Rectal smooth muscle tissue (tissue), 1 donor: Measurements from ENCODE around the gene PKHD1.

Source experiments
- H3K27ac ChIP-seq: one replicate; pipeline ENCODE4 v1.7.0; 2013; ENCODE audit warnings: low read depth, low read length, inconsistent platforms
- H3K27me3 ChIP-seq: one replicate; pipeline ENCODE4 v1.7.0; 2013; ENCODE audit warnings: low read length; ENCODE audit not compliant: control insufficient read depth, insufficient read depth
- H3K36me3 ChIP-seq: one replicate; pipeline ENCODE4 v1.7.0; 2013; ENCODE audit warnings: low read length; ENCODE audit not compliant: control insufficient read depth, insufficient read depth
- H3K4me1 ChIP-seq: one replicate; pipeline ENCODE4 v1.7.0; 2013; ENCODE audit warnings: low read length; ENCODE audit not compliant: control insufficient read depth, insufficient read depth
- H3K4me3 ChIP-seq: one replicate; pipeline ENCODE4 v1.7.0; 2013; ENCODE audit warnings: low read length
- H3K9ac ChIP-seq: one replicate; pipeline ENCODE4 v1.7.0; 2013; ENCODE audit warnings: low read length

PKHD1 gene

DNA sequence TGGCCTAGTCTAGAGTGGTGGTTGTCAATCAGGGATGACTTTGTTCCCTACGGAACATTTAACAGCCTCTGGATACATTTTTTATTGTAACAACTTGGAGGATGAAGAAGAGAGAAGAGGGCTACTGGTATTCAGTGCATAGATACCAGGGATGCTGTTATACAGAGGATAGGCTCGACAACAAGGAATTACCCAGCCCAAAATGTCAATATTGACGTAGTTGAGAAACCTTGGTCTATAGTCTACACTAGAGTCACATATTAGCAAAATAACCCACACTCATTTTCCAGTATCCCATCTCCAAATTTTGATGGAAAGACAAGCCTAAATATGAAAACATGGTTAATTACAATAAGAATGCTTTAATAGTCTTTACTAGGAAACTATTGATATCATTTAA, 195.1 kb downstream of the PKHD1 start:
- H3K27ac ChIP-seq, result no peak overlapping the region
- no peaks in the 10 kb centered on the region for H3K27me3 ChIP-seq
- H3K36me3 ChIP-seq, result no peaks in the 10 kb centered on the region
- no peaks in the 10 kb centered on the region for H3K4me1 ChIP-seq
- no peak overlapping the region for H3K9ac ChIP-seq
- H3K4me3 ChIP-seq, result no peak overlapping the region

DNA sequence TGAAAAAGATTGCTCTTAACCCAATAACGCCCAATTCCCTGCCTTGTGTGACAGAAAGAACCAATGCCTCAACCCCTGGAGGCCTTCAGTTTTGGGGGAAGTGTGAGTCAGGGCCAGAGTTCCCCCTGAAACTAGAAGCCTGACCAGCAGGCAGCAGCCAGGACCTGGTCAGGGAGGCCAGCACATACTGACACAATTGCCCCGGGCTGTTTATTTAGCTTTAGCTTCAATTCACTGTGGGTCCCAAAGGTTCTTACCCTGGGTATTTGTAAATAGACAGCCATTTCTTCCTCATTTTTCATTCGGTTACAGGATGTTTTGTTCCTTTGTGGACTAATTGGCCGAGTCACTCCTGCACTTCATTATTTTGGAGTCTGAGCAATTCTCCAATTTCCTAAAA, 195.6 kb downstream of the PKHD1 start:
- no peak overlapping the region for H3K27ac ChIP-seq
- H3K27me3 ChIP-seq, result no peaks in the 10 kb centered on the region
- no peak overlapping the region for H3K4me3 ChIP-seq
- H3K4me1 ChIP-seq, result no peaks in the 10 kb centered on the region
- no peak overlapping the region for H3K9ac ChIP-seq
- no peaks in the 10 kb centered on the region for H3K36me3 ChIP-seq

DNA sequence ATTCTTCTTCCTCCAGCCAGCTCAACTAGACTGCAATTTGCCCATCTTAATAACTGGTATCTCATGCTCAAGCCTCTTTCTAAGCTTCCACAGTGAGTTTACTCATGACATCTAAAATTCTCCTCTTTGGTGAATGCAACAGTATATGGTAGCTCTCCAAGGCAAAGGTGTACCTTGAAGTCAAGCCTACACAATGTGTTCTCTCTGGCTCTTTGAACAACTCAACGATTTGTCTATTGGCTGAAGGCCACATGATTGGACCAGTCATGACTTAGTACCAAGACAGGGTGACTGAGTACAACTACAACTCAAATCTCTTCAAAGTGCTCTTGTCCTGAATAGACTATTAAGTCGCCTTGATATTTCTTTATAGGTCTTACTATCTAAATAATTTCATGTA, 199.6 kb downstream of the PKHD1 start:
- Histone ChIP-seq H3K9ac (no peak overlapping the region), H3K4me1 (no peaks in the 10 kb centered on the region), H3K27ac (no peak overlapping the region)

DNA sequence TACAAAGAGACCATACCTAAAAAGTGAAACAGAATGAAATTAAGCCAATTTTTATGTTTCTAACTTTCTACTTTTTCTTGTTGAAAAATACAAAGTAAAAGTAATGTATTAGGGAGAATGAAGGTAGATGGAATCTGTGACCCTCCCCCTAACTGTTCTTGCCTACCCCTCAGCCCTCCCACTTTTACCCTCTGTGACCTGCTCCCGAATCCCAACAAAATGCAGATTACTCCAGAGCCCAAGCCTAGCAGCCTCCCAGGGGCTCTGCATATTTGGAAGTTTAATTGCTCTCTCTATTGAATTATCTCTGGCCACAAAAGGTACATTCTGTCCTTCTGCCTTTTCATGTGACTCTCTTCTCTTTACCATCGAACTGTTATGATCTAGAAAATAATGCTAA, 201.5 kb downstream of the PKHD1 start:
- no peaks in the 10 kb centered on the region for H3K36me3 ChIP-seq
- no peaks in the 10 kb centered on the region for H3K4me1 ChIP-seq
- H3K27me3 ChIP-seq, result no peaks in the 10 kb centered on the region
- no peak overlapping the region for H3K27ac ChIP-seq
- no peak overlapping the region for H3K9ac ChIP-seq
- H3K4me3 ChIP-seq, result no peak overlapping the region

More for the DNA sequence above, 199.6 kb downstream of the PKHD1 start:
- Histone ChIP-seq H3K27me3 (no peaks in the 10 kb centered on the region), H3K36me3 (no peaks in the 10 kb centered on the region), H3K4me3 (no peak overlapping the region)

DNA sequence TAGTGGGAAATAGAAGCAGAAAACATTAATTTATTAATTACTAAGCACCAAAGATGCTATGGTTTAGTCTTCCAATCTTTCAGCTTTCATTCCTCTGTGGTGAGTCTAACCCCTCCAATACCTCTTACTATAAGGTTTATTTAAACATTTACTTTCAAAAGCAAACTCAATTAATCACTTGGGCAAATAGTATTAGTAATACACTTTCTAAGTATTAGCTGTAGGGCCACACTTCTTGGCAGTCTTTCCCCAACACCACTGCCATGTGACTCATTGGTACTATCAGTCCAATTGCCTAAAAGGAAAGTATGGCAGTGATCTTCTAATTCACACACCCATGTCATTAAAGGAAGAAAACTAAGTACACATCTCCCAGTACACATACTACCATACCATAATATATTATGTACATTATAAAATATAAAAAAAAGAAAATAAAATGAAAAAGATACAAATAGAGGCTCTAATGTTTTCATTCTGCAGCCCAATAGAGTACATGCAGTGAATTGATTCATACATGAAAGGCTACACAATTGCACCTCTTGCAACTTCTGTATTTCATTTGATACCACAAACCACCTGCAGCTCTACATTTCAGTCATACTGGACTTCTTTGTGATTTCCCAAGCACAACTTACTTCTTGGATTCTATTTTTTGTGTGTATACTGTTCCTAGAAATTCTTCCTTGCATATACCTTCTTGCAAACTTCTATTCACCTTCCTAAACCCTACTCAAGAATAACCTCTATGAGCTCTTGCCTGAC, 218.6 kb downstream of the PKHD1 start:
- Histone ChIP-seq H3K27me3 (no peaks in the 10 kb centered on the region), H3K27ac (no peak overlapping the region), H3K9ac (no peak overlapping the region), H3K36me3 (no peaks in the 10 kb centered on the region), H3K4me3 (no peak overlapping the region), H3K4me1 (no peaks in the 10 kb centered on the region)

DNA sequence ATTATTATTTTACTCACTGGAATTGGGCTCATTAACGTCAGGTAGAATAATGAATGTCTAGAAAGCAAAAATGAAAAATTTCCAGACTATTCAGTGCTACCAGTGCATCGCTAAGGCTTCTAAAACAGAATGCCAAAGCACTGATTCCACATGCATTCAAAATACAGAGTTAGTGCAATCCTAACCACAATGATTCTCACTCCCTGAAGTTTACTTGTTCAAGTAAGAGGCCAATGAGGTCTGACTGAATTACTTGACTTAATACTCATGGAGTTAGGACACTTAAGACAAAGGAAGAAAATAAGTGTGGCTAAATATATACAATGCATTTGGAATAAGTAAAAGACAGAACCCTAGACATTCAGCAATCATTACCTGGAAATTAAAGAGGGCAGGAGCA, 220.5 kb downstream of the PKHD1 start:
- no peaks in the 10 kb centered on the region for H3K4me1 ChIP-seq
- no peak overlapping the region for H3K9ac ChIP-seq
- no peak overlapping the region for H3K27ac ChIP-seq
- no peaks in the 10 kb centered on the region for H3K36me3 ChIP-seq
- no peak overlapping the region for H3K4me3 ChIP-seq
- H3K27me3 ChIP-seq, result no peaks in the 10 kb centered on the region

DNA sequence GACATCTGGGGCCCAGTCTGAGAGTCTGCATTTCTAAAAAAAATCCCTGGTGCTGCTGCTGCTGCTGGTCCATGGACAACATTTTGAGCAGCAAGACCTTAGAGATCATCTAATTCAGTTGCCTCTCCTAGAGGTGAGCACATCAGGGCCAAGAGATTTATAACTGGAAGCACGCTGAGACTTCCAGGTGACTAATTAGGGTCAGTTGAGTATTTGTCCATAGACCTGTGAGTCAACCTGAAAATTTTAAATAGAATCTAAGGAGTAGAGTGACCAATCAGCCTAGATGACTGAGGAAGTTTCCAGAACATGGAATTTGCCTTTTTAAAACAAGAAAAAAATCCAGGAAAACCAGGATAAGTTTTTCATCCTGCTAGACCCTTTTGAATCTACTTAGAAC, 221.4 kb downstream of the PKHD1 start:
- Histone ChIP-seq H3K36me3 (no peaks in the 10 kb centered on the region), H3K4me1 (no peaks in the 10 kb centered on the region), H3K27me3 (no peaks in the 10 kb centered on the region), H3K27ac (no peak overlapping the region), H3K9ac (no peak overlapping the region), H3K4me3 (no peak overlapping the region)

DNA sequence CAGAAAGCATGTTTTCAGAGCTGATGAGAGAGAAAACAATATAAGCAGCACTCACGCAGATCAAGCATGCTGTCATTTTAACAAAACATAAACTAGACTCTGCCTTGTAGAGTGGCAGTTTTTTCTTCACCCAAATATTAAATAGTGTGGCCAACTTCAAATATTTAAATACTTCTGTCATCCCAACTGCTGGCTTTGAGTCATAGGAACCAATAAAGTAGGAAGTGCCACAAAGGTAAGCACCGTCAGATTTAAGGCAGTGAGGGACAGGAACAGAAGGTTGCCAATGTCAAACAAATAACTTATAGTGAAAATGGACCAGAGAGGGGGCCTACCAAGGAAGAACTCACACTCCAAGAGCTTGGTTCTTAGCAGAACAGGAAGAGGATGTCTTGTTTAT, 222.2 kb downstream of the PKHD1 start:
- Histone ChIP-seq H3K4me1 (no peaks in the 10 kb centered on the region), H3K4me3 (no peak overlapping the region), H3K27me3 (no peaks in the 10 kb centered on the region), H3K36me3 (no peaks in the 10 kb centered on the region), H3K9ac (no peak overlapping the region), H3K27ac (no peak overlapping the region)

DNA sequence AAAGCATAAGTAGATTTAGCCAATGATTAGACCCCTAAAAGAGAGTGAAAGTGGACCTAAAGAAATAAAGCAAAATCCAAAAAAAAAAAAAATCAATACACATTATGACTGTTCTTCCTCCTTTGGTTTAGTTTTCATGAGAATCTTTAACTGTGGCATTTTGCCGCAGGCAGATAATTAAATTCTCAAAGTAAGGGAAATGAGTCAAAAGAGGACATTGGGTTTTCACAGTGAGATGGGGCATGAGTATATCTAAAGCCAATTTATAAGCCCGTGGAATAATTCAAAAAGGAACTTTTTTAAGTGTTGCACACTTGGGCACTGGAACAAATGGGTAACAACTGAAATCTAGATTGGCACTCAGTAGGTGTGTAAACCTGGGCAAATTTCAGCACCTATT, 230.3 kb downstream of the PKHD1 start:
- no peak overlapping the region for H3K27ac ChIP-seq
- no peak overlapping the region for H3K4me3 ChIP-seq
- no peaks in the 10 kb centered on the region for H3K36me3 ChIP-seq
- H3K4me1 ChIP-seq, result no peaks in the 10 kb centered on the region
- no peaks in the 10 kb centered on the region for H3K27me3 ChIP-seq
- no peak overlapping the region for H3K9ac ChIP-seq

DNA sequence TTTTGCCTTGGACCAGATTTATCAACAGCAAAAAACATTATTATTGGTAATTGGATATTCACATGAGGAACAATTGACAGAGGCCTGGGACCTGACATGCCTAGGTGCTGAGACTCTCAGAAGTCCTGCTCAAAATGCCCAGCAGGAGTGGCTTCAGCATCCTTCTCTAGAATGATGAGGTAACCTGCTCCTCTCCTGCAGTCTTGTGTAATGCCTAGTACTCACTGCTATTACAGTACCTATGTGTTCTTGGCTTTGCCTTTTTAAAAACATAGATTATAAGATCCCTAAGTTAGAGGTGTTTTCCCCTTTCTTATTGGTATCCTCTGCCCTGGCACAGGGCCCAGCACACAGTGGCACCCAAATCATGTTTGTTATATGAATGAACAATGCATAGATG, 230.9 kb downstream of the PKHD1 start:
- no peak overlapping the region for H3K27ac ChIP-seq
- no peaks in the 10 kb centered on the region for H3K4me1 ChIP-seq
- no peaks in the 10 kb centered on the region for H3K36me3 ChIP-seq
- no peaks in the 10 kb centered on the region for H3K27me3 ChIP-seq
- no peak overlapping the region for H3K4me3 ChIP-seq
- H3K9ac ChIP-seq, result no peak overlapping the region

DNA sequence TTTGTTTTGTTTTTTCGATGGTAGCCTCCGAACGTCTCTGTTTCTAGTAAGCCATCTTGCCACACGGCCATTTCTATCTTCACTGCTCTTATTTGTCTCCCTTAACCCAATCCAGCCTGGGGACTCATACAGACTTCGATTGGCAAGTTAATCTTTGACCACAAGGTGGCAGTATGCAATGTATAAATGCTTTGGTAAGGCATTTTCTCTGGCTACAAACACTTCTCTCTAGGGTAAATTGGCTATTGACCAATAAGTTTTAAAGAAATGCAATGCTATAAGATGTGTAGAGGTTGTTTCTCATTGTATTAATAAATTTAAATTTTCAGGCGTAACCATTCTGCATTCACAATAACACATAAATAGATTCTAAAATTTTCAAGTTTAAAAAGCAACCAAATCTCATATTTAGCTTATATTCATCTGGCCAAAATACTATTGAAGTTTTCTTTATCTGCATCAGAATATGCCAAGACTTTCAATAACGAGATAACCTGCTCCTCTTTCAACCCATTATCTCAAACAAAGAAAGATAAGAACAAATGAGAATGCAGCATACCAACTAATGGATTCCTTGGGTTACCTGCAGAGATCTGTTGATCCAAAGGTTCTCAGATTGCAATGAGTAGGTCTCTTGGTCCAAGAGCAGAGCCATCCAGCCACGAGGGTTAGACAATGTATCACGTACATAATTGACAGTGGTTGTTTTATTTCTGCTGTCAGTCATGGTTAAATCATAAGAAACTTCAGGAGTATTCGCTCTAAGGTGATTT, 231.9 kb downstream of the PKHD1 start:
- Histone ChIP-seq H3K36me3 (no peaks in the 10 kb centered on the region), H3K4me1 (no peaks in the 10 kb centered on the region), H3K4me3 (no peak overlapping the region), H3K27me3 (no peaks in the 10 kb centered on the region), H3K27ac (no peak overlapping the region), H3K9ac (no peak overlapping the region)

DNA sequence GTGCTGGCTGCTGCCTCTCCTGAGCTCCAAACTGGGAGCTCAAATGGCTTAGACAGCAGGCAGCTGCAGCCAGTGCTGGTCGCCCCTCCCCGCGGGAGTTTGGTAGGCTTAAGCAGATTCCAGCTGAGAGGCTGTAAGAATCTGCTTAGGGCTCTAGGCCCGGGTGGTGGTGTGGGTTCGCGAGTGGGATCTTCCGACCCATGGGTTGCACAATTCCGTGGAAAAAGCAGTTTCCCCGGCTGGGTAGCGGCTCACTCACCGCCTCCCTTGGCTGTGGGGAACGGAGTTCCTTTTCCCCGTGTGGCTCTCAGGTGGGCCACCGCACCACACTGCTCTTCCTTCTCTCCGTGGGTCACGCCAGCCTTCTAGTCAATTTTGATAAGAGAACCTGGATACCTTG, 232.5 kb downstream of the PKHD1 start:
- Histone ChIP-seq H3K36me3 (no peaks in the 10 kb centered on the region), H3K4me1 (no peaks in the 10 kb centered on the region), H3K4me3 (no peak overlapping the region), H3K27ac (no peak overlapping the region), H3K9ac (no peak overlapping the region), H3K27me3 (no peaks in the 10 kb centered on the region)

DNA sequence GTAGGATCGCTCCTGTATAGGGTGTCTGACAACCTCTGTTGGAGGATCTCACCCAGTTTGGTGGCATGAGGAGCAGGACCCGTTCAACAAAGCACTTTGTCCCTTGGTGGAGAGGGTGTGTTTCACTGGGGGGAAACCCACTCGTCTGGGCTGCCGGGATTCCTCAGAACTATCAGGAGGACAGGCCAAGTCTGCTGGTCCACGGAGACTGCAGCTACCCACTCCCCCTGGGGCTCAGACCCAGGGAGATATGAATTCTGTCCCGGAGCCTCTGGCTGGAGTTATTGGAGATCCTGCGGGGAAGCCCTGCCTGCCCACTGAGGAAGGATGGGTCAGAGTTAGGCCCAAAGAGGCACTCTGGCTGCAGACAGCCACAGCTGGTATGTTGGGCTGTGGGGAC, 233.1 kb downstream of the PKHD1 start:
- H3K36me3 ChIP-seq, result no peaks in the 10 kb centered on the region

More for the DNA sequence above, 233.1 kb downstream of the PKHD1 start:
- no peaks in the 10 kb centered on the region for H3K4me1 ChIP-seq
- no peak overlapping the region for H3K27ac ChIP-seq
- no peak overlapping the region for H3K4me3 ChIP-seq
- H3K27me3 ChIP-seq, result no peaks in the 10 kb centered on the region
- H3K9ac ChIP-seq, result no peak overlapping the region
